Caco-2 (cell line): Measurements from ENCODE around the gene PLOD2. TPM values are rescaled to one million over a fixed set of nuclear protein-coding genes. Genes with fewer than 3 reads are reported as not detected.

Experiments
- BruUV-seq: library from RNA; stranded (reverse); fragments of 400-500 nt; replicated peaks from 2 replicates; lab custom pipeline; 2021; lab: Mats Ljungman, UMichigan
- CTCF ChIA-PET: fragments of 300-600 bp; sonication (Branson Sonifier 250); formaldehyde crosslinking; loops from one replicate; lab custom pipeline; 2022; ENCODE audit warnings: antibody characterized with exemption; lab: Charles Lee
- POLR2A ChIA-PET: fragments of 300-600 bp; sonication (Branson Sonifier 250); formaldehyde crosslinking; loops from one replicate; lab custom pipeline; 2022; ENCODE audit warnings: antibody characterized with exemption; lab: Charles Lee
- DNase-seq, 2 experiments: peaks; one replicate each; pipeline versions ENCODE4 v3.0.0 to v3.0.0-alpha.2; 2020 to 2022
- H3K27me3 ChIP-seq: replicated peaks from 2 replicates; pipeline ENCODE4 v1.6.0; 2011; ENCODE audit warnings: low read length; ENCODE audit not compliant: control insufficient read depth, insufficient read depth
- H3K36me3 ChIP-seq: 2 replicates; pipeline ENCODE4 v1.5.1; 2011; ENCODE audit warnings: low read length; ENCODE audit not compliant: control insufficient read depth, insufficient read depth
- H3K4me1 ChIP-seq: fragments of 250-450 bp; sonication (Bioruptor Pico); 2 replicates; pipeline ENCODE4 v1.5.1; 2020; ENCODE audit warnings: mild to moderate bottlenecking
- H3K4me3 ChIP-seq: 2 replicates; pipeline ENCODE4 v1.5.1; 2011; ENCODE audit warnings: low read depth, mild to moderate bottlenecking, control low read depth, low read length
- H3K9me3 ChIP-seq: fragments of 250-450 bp; sonication (Bioruptor Pico); 2 replicates; pipeline ENCODE4 v1.5.1; 2020; ENCODE audit warnings: mild to moderate bottlenecking, moderate library complexity
- H3K27ac Mint-ChIP-seq: one replicate; pipeline ENCODE4 v1.8.0; 2022; ENCODE audit warnings: mixed read lengths; ENCODE audit not compliant: unreplicated experiment
- H3K27me3 Mint-ChIP-seq: one replicate; pipeline ENCODE4 v1.8.0; 2022; ENCODE audit warnings: mixed read lengths; ENCODE audit not compliant: insufficient read depth, unreplicated experiment
- H3K36me3 Mint-ChIP-seq: one replicate; pipeline ENCODE4 v1.8.0; 2022; ENCODE audit warnings: mild to moderate bottlenecking, mixed read lengths; ENCODE audit not compliant: insufficient read depth, unreplicated experiment
- H3K4me1 Mint-ChIP-seq: one replicate; pipeline ENCODE4 v1.8.0; 2022; ENCODE audit warnings: low read depth, mixed read lengths; ENCODE audit not compliant: unreplicated experiment
- H3K4me3 Mint-ChIP-seq: one replicate; pipeline ENCODE4 v1.8.0; 2022; ENCODE audit warnings: mild to moderate bottlenecking, moderate library complexity, mixed read lengths; ENCODE audit not compliant: unreplicated experiment
- H3K9me3 Mint-ChIP-seq: one replicate; pipeline ENCODE4 v1.8.0; 2022; ENCODE audit warnings: mixed read lengths; ENCODE audit not compliant: unreplicated experiment
- CTCF ChIP-seq, 2 experiments: fragments of 200-600 bp in 1 of 2; IDR thresholded peaks; 1 replicate in 1 of 2; 2 replicates in 1 of 2; pipeline versions ENCODE4 v1.5.1 to v1.8.0; 2011 to 2022; ENCODE audit warnings: antibody characterized with exemption in 1 of 2, control low read depth in 1 of 2, inconsistent platforms in 1 of 2, low read depth in 1 of 2, low read length in 1 of 2, mild to moderate bottlenecking in 1 of 2, moderate library complexity in 1 of 2; ENCODE audit not compliant: insufficient read depth in 1 of 2, severe bottlenecking in 1 of 2, unreplicated experiment in 1 of 2
- intact Hi-C: fragments of 100-400 bp; cut with micrococcal nuclease; formaldehyde crosslinking; loops from one replicate; pipeline ENCODE4 v1.10.0; 2022; ENCODE audit not compliant: unreplicated experiment
- total RNA-seq: library from RNA; stranded (reverse); gene quantifications from 2 replicates; pipeline ENCODE4 v1.2.3, GENCODE V29; 2022

PLOD2 gene
- total RNA-seq, 1 experiment from 2014 or later = 53.1 TPM

GRCh38 chr3:146130881-146131371 is 30.1 kb downstream of the PLOD2 start:
- H3K27ac Mint-ChIP-seq = no peak overlapping the region
- BruUV-seq = no TSS peak
- H3K4me3 Mint-ChIP-seq = no peak overlapping the region
- intact Hi-C loops = no loop called here
- POLR2A ChIA-PET = no interaction called here
- no peaks in the 10 kb centered on the region for H3K36me3 ChIP-seq
- no peaks in the 10 kb centered on the region for H3K9me3 ChIP-seq
- no peaks in the 10 kb centered on the region for H3K27me3 ChIP-seq
- no peak overlapping the region for H3K4me3 ChIP-seq
- H3K9me3 Mint-ChIP-seq = no peaks in the 10 kb centered on the region
- peaks cover 6% of the 10 kb centered on the region for H3K4me1 Mint-ChIP-seq
- no peaks in the 10 kb centered on the region for H3K4me1 ChIP-seq
- DNase-seq = no peak
- TF ChIP-seq CTCF (IDR thresholded peaks at IDR 0.05; ENCODE audit: insufficient read depth in 1 of 2, low read depth in 1 of 2, low read length in 1 of 2, severe bottlenecking in 1 of 2, unreplicated experiment in 1 of 2) = no peak
- CTCF ChIA-PET = no interaction called here
- no peaks in the 10 kb centered on the region for H3K27me3 Mint-ChIP-seq
- no peaks in the 10 kb centered on the region for H3K36me3 Mint-ChIP-seq

DNA sequence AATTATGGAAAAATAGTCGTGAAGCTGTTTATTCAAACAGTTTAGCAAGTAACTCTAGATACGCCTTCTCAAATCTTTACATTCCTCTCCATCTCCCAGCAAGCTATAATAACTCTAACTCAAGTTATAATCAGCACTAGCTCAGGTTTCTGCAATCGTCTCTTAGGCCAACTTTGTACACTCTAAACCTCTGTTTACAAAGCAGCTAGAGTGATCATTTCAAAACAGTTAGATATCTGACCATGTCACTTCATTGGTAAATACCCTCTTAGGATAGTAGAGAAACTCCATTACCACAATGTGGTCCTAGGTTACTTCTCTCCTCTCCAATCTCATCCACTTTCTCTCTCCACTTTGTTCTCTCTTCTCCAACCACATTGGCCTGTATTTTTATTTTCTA is 31.2 kb downstream of the PLOD2 start:
- H3K4me1 ChIP-seq = no peaks in the 10 kb centered on the region
- no peaks in the 10 kb centered on the region for H3K27me3 ChIP-seq
- BruUV-seq = no TSS peak
- CTCF ChIA-PET = no interaction called here
- no peaks in the 10 kb centered on the region for H3K27me3 Mint-ChIP-seq
- no peaks in the 10 kb centered on the region for H3K9me3 Mint-ChIP-seq
- H3K27ac Mint-ChIP-seq = no peak overlapping the region
- H3K36me3 ChIP-seq = no peaks in the 10 kb centered on the region
- H3K36me3 Mint-ChIP-seq = no peaks in the 10 kb centered on the region
- peaks cover 6% of the 10 kb centered on the region for H3K4me1 Mint-ChIP-seq
- no peak for TF ChIP-seq CTCF (IDR thresholded peaks at IDR 0.05; ENCODE audit: insufficient read depth in 1 of 2, low read depth in 1 of 2, low read length in 1 of 2, severe bottlenecking in 1 of 2, unreplicated experiment in 1 of 2)
- H3K4me3 Mint-ChIP-seq = no peak overlapping the region
- no peak overlapping the region for H3K4me3 ChIP-seq
- POLR2A ChIA-PET = no interaction called here
- intact Hi-C loops = no loop called here
- no peaks in the 10 kb centered on the region for H3K9me3 ChIP-seq
- no peak for DNase-seq

GRCh38 chr3:146128939-146129338 is 32.0 kb downstream of the PLOD2 start:
- BruUV-seq = no TSS peak
- Mint-ChIP-seq H3K4me3 (no peak overlapping the region), H3K27me3 (no peaks in the 10 kb centered on the region), H3K4me1 (peaks cover 6% of the 10 kb centered on the region), H3K9me3 (no peaks in the 10 kb centered on the region), H3K27ac (no peak overlapping the region), H3K36me3 (no peaks in the 10 kb centered on the region)
- ChIA-PET CTCF (no interaction called here), POLR2A (no interaction called here)
- Histone ChIP-seq H3K27me3 (no peaks in the 10 kb centered on the region), H3K36me3 (no peaks in the 10 kb centered on the region), H3K9me3 (no peaks in the 10 kb centered on the region), H3K4me3 (no peak overlapping the region), H3K4me1 (no peaks in the 10 kb centered on the region)
- no peak for DNase-seq
- no peak for TF ChIP-seq CTCF (IDR thresholded peaks at IDR 0.05; ENCODE audit: insufficient read depth in 1 of 2, low read depth in 1 of 2, low read length in 1 of 2, severe bottlenecking in 1 of 2, unreplicated experiment in 1 of 2)
- intact Hi-C loops = no loop called here
